Mesendoderm (in vitro differentiated cells): ENCODE measurements around the gene PTPRD.
"Not testable (repeated sequence)": the region's sequence is repeated elsewhere in the genome, so short reads cannot be mapped to it uniquely, and the experiment has no call there.

Source experiments
- DNase-seq: peaks from one replicate; pipeline ENCODE4 v3.0.0; 2013
- H2AK5ac ChIP-seq: 2 replicates; pipeline ENCODE4 v1.6.1; 2013; ENCODE audit warnings: low read length, inconsistent platforms
- H2BK120ac ChIP-seq: 2 replicates; pipeline ENCODE4 v1.6.1; 2013; ENCODE audit warnings: low read depth, mild to moderate bottlenecking, low read length, moderate library complexity, mixed read lengths
- H2BK15ac ChIP-seq: replicated peaks from 2 replicates; pipeline ENCODE4 v1.6.1; 2013; ENCODE audit warnings: low read depth, mild to moderate bottlenecking, moderate library complexity
- H2BK5ac ChIP-seq: 2 replicates; pipeline ENCODE4 v1.6.1; 2013; ENCODE audit warnings: low read length, inconsistent platforms
- H3K18ac ChIP-seq: 2 replicates; pipeline ENCODE4 v1.6.1; 2013; ENCODE audit warnings: mild to moderate bottlenecking, low read length, mixed read lengths
- H3K23ac ChIP-seq: one replicate; pipeline ENCODE4 v1.6.1; 2013; ENCODE audit warnings: low read length
- H3K27ac ChIP-seq: 2 replicates; pipeline ENCODE4 v1.5.1; 2013; ENCODE audit warnings: low read depth, mild to moderate bottlenecking, inconsistent platforms, low read length, moderate library complexity
- H3K27me3 ChIP-seq: 2 replicates; pipeline ENCODE4 v1.6.1; 2013; ENCODE audit warnings: low read length, control low read depth, mild to moderate bottlenecking, inconsistent platforms; ENCODE audit not compliant: insufficient read depth, poor library complexity
- H3K36me3 ChIP-seq: 2 replicates; pipeline ENCODE4 v1.6.1; 2013; ENCODE audit warnings: low read length, inconsistent platforms; ENCODE audit not compliant: control insufficient read depth, insufficient read depth
- H3K4ac ChIP-seq: one replicate; pipeline ENCODE4 v1.6.1; 2013; ENCODE audit warnings: low read depth, mild to moderate bottlenecking, low read length, moderate library complexity
- H3K4me1 ChIP-seq: 2 replicates; pipeline ENCODE4 v1.6.1; 2013; ENCODE audit warnings: low read depth, low read length, inconsistent platforms; ENCODE audit not compliant: control insufficient read depth
- H3K4me2 ChIP-seq: 2 replicates; pipeline ENCODE4 v1.6.1; 2013; ENCODE audit warnings: low read length
- H3K4me3 ChIP-seq: 2 replicates; pipeline ENCODE4 v1.5.1; 2013; ENCODE audit warnings: mild to moderate bottlenecking, low read length
- H3K56ac ChIP-seq: one replicate; pipeline ENCODE4 v1.6.1; 2013; ENCODE audit warnings: low read length
- H3K79me1 ChIP-seq: 2 replicates; pipeline ENCODE4 v1.6.1; 2013; ENCODE audit warnings: low read length, inconsistent platforms
- H3K79me2 ChIP-seq: 2 replicates; pipeline ENCODE4 v1.6.1; 2013; ENCODE audit warnings: mild to moderate bottlenecking, low read length; ENCODE audit not compliant: control insufficient read depth, insufficient read depth
- H3K9ac ChIP-seq: 2 replicates; pipeline ENCODE4 v1.6.1; 2013; ENCODE audit warnings: low read length, inconsistent platforms
- H4K5ac ChIP-seq: one replicate; pipeline ENCODE4 v1.6.1; 2013; ENCODE audit warnings: low read length
- H4K8ac ChIP-seq: one replicate; pipeline ENCODE4 v1.6.1; 2013; ENCODE audit warnings: low read depth, mild to moderate bottlenecking, control low read depth, low read length, moderate library complexity
- WGBS: extraction: QIAGEN DNeasy Blood & Tissue Kit; methylation state at CpG from one replicate; pipeline ENCODE4 v1.1.7; 2013; ENCODE audit warnings: low lambda C conversion rate, missing lambda C conversion rate; ENCODE audit not compliant: insufficient coverage; ENCODE audit errors: extremely low coverage; 5-methylcytosine and 5-hydroxymethylcytosine counted together

The PTPRD gene

GRCh38 chr9:9045072-9045471 lies 1567.7 kb downstream of the PTPRD start:
- no peak overlapping the region for H2BK5ac ChIP-seq
- H3K4me2 ChIP-seq = no peak overlapping the region
- H3K56ac ChIP-seq = no peak overlapping the region
- H3K23ac ChIP-seq = no peak overlapping the region
- no peaks in the 10 kb centered on the region for H3K4me1 ChIP-seq
- no peak overlapping the region for H3K18ac ChIP-seq
- no peaks in the 10 kb centered on the region for H3K79me1 ChIP-seq
- no peak for DNase-seq
- no peak overlapping the region for H4K8ac ChIP-seq
- no peak overlapping the region for H3K9ac ChIP-seq
- H2BK15ac ChIP-seq = no peak overlapping the region
- H2BK120ac ChIP-seq = no peak overlapping the region
- no peaks in the 10 kb centered on the region for H3K36me3 ChIP-seq
- no peak overlapping the region for H2AK5ac ChIP-seq
- no peak overlapping the region for H3K27ac ChIP-seq
- no CpG with 5 or more reads among the region's 4 CpGs for WGBS
- H3K4me3 ChIP-seq = no peak overlapping the region
- H3K27me3 ChIP-seq = no peaks in the 10 kb centered on the region
- H4K5ac ChIP-seq = no peak overlapping the region
- H3K4ac ChIP-seq = no peak overlapping the region
- no peaks in the 10 kb centered on the region for H3K79me2 ChIP-seq

DNA sequence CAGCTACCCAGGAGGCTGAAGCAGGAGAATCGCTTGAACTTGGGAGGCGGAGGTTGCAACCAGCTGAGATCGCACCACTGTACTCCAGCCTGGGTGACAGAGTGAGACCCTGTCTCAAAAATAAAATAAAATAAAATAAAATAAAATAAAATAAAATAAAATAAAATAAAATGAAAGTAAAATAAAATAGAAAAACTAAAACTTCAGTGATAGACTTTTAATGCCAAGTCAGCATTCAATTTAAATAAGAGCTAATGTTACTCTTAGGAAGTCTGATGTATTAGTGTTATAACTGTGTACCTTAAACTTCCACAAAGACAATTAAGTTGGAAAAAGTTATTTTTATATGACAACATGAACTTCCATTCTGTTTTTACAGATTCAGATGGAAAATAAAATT lies 1569.0 kb downstream of the PTPRD start:
- not testable (repeated sequence) for H2BK5ac ChIP-seq, H3K23ac ChIP-seq

GRCh38 chr9:9041756-9042155 lies 1571.0 kb downstream of the PTPRD start:
- no peaks in the 10 kb centered on the region for H3K79me2 ChIP-seq
- H4K5ac ChIP-seq = no peak overlapping the region
- H3K9ac ChIP-seq = no peak overlapping the region
- no peak overlapping the region for H2BK15ac ChIP-seq
- H3K4ac ChIP-seq = no peak overlapping the region
- no peak for DNase-seq
- no peak overlapping the region for H3K56ac ChIP-seq
- H2BK5ac ChIP-seq = no peak overlapping the region
- no peak overlapping the region for H3K27ac ChIP-seq
- no peak overlapping the region for H3K18ac ChIP-seq
- no peak overlapping the region for H4K8ac ChIP-seq
- no peak overlapping the region for H3K23ac ChIP-seq
- H3K36me3 ChIP-seq = no peaks in the 10 kb centered on the region
- H3K4me1 ChIP-seq = no peaks in the 10 kb centered on the region
- no peak overlapping the region for H3K4me3 ChIP-seq
- no peak overlapping the region for H3K4me2 ChIP-seq
- H3K27me3 ChIP-seq = no peaks in the 10 kb centered on the region
- no peak overlapping the region for H2BK120ac ChIP-seq
- no CpG with 5 or more reads among the region's 3 CpGs for WGBS
- no peaks in the 10 kb centered on the region for H3K79me1 ChIP-seq
- H2AK5ac ChIP-seq = no peak overlapping the region

More for the DNA sequence above, 1569.0 kb downstream of the PTPRD start:
- not testable (repeated sequence) for H3K79me2 ChIP-seq, H2AK5ac ChIP-seq, H3K36me3 ChIP-seq, H3K4me1 ChIP-seq, H2BK15ac ChIP-seq, H3K79me1 ChIP-seq, H3K27ac ChIP-seq, H3K27me3 ChIP-seq, H3K56ac ChIP-seq, H3K9ac ChIP-seq, H4K5ac ChIP-seq, H3K4me3 ChIP-seq, H3K18ac ChIP-seq, H4K8ac ChIP-seq, H3K4me2 ChIP-seq, H3K4ac ChIP-seq, DNase-seq, H2BK120ac ChIP-seq
- WGBS = no CpG with 5 or more reads among the region's 3 CpGs

GRCh38 chr9:9033022-9033421 lies 1579.8 kb downstream of the PTPRD start:
- no peak overlapping the region for H2BK15ac ChIP-seq
- DNase-seq = no peak
- no peaks in the 10 kb centered on the region for H3K79me1 ChIP-seq
- no peaks in the 10 kb centered on the region for H3K27me3 ChIP-seq
- H4K5ac ChIP-seq = no peak overlapping the region
- H3K56ac ChIP-seq = no peak overlapping the region
- no peak overlapping the region for H3K18ac ChIP-seq
- no peaks in the 10 kb centered on the region for H3K79me2 ChIP-seq
- no peak overlapping the region for H2BK5ac ChIP-seq
- no CpG with 5 or more reads among the region's 2 CpGs for WGBS
- no peaks in the 10 kb centered on the region for H3K36me3 ChIP-seq
- H3K27ac ChIP-seq = no peak overlapping the region
- H2AK5ac ChIP-seq = no peak overlapping the region
- no peak overlapping the region for H3K23ac ChIP-seq
- H3K9ac ChIP-seq = no peak overlapping the region
- no peak overlapping the region for H3K4ac ChIP-seq
- no peak overlapping the region for H4K8ac ChIP-seq
- H2BK120ac ChIP-seq = no peak overlapping the region
- no peak overlapping the region for H3K4me2 ChIP-seq
- H3K4me1 ChIP-seq = peaks cover 2% of the 10 kb centered on the region
- H3K4me3 ChIP-seq = no peak overlapping the region

DNA sequence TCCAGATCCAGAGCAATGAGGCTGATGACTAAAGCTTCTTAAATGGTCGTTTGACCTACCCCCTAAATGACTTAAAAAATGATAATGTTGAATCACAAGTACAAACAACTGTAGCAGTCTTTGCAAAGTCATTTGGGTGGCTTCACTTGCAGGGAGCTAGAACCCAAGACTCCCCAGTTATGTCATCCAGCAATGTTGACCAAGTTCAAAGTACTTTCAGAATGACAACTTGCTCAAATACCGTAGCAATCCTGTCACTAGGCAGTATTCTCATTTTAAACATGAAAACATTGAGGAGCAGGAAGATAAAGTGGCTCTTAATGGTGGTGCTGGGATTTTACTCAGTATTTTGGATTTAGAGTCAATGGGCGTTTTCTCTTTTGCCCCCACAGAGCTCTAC lies 1596.2 kb downstream of the PTPRD start:
- Histone ChIP-seq H3K27me3 (no peaks in the 10 kb centered on the region), H3K23ac (no peak overlapping the region), H2BK15ac (no peak overlapping the region), H3K4me3 (no peak overlapping the region), H3K9ac (no peak overlapping the region), H3K18ac (no peak overlapping the region), H3K4ac (no peak overlapping the region), H4K5ac (no peak overlapping the region), H3K36me3 (no peaks in the 10 kb centered on the region), H4K8ac (no peak overlapping the region), H3K4me2 (no peak overlapping the region), H3K4me1 (no peaks in the 10 kb centered on the region), H3K79me1 (no peaks in the 10 kb centered on the region), H3K56ac (no peak overlapping the region), H2BK120ac (no peak overlapping the region), H3K27ac (no peak overlapping the region), H2AK5ac (no peak overlapping the region), H2BK5ac (no peak overlapping the region), H3K79me2 (no peaks in the 10 kb centered on the region)
- no peak for DNase-seq
- no CpG with 5 or more reads among the region's 3 CpGs for WGBS

DNA sequence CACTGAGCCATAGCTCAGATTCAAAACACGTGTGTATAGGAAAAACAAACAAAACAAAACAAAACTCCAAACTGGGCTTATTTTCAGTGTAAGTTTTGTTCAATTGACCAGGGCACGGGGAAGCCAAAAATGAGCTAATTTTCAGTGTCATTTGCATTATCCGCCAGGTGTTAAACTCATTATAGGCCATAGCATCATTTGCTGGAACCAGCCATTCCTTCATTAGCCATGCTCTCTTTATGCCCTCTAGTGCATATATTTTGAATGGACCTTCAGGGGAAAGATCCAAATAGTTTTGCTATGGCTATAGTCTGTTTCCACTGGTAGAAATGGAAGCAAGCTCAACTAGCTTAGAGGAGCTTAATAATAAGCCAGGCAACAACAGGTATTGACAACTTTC lies 1608.0 kb downstream of the PTPRD start:
- no CpG with 5 or more reads among the region's 3 CpGs for WGBS
- no peak overlapping the region for H3K27ac ChIP-seq
- H3K36me3 ChIP-seq = no peaks in the 10 kb centered on the region
- no peaks in the 10 kb centered on the region for H3K4me1 ChIP-seq
- H4K8ac ChIP-seq = no peak overlapping the region
- no peak overlapping the region for H3K9ac ChIP-seq
- H4K5ac ChIP-seq = no peak overlapping the region
- H3K23ac ChIP-seq = no peak overlapping the region
- H3K79me2 ChIP-seq = no peaks in the 10 kb centered on the region
- H3K56ac ChIP-seq = no peak overlapping the region
- peak; percentile 51 for DNase-seq
- H3K4me3 ChIP-seq = no peak overlapping the region
- H2BK120ac ChIP-seq = no peak overlapping the region
- H3K27me3 ChIP-seq = no peaks in the 10 kb centered on the region
- H3K79me1 ChIP-seq = no peaks in the 10 kb centered on the region
- H2BK5ac ChIP-seq = no peak overlapping the region
- H3K18ac ChIP-seq = no peak overlapping the region
- H3K4ac ChIP-seq = no peak overlapping the region
- no peak overlapping the region for H2BK15ac ChIP-seq
- H2AK5ac ChIP-seq = no peak overlapping the region
- H3K4me2 ChIP-seq = no peak overlapping the region
